Fibroblast of mammary gland (primary cell): ENCODE measurements around the gene GTF2B.

Experiments
- DNase-seq: peaks from one replicate; pipeline ENCODE4 v3.0.0-alpha.2; 2010; ENCODE audit warnings: low read depth
- H3K4me3 ChIP-seq: 2 replicates; pipeline ENCODE4 v1.5.1; 2011; ENCODE audit warnings: low read depth, mild to moderate bottlenecking, low read length, moderate library complexity; ENCODE audit not compliant: control insufficient read depth
- TF ChIP-seq, protein P1 (sequence below): conservative IDR thresholded peaks from 2 replicates; pipeline ENCODE4 v1.5.1; 2011; ENCODE audit warnings: low read depth, low read length, inconsistent platforms; ENCODE audit not compliant: control insufficient read depth, insufficient read depth

The GTF2B gene

DNA sequence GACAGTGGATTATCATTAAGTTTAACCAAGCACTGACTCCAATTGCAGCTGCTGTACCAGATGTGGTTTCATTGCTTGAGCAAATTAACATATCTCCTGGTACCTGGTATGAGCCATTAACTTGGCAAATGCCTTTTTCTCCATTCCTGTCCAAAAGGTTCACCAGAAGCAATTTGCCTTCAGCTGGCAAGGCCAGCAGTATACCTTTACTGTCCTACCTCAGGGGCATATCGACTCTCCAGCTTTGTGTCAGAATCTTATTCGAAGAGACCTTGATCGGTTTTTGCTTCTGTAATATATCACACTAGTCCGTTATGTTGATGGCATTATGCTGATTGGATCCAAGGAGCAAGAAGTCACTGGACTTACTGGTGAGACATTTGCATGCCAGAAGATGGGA lies 9.5 kb upstream of the GTF2B start:
- TF ChIP-seq, protein P1, sequence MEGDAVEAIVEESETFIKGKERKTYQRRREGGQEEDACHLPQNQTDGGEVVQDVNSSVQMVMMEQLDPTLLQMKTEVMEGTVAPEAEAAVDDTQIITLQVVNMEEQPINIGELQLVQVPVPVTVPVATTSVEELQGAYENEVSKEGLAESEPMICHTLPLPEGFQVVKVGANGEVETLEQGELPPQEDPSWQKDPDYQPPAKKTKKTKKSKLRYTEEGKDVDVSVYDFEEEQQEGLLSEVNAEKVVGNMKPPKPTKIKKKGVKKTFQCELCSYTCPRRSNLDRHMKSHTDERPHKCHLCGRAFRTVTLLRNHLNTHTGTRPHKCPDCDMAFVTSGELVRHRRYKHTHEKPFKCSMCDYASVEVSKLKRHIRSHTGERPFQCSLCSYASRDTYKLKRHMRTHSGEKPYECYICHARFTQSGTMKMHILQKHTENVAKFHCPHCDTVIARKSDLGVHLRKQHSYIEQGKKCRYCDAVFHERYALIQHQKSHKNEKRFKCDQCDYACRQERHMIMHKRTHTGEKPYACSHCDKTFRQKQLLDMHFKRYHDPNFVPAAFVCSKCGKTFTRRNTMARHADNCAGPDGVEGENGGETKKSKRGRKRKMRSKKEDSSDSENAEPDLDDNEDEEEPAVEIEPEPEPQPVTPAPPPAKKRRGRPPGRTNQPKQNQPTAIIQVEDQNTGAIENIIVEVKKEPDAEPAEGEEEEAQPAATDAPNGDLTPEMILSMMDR, result no peak
- no peak for DNase-seq
- H3K4me3 ChIP-seq, result no peak overlapping the region

DNA sequence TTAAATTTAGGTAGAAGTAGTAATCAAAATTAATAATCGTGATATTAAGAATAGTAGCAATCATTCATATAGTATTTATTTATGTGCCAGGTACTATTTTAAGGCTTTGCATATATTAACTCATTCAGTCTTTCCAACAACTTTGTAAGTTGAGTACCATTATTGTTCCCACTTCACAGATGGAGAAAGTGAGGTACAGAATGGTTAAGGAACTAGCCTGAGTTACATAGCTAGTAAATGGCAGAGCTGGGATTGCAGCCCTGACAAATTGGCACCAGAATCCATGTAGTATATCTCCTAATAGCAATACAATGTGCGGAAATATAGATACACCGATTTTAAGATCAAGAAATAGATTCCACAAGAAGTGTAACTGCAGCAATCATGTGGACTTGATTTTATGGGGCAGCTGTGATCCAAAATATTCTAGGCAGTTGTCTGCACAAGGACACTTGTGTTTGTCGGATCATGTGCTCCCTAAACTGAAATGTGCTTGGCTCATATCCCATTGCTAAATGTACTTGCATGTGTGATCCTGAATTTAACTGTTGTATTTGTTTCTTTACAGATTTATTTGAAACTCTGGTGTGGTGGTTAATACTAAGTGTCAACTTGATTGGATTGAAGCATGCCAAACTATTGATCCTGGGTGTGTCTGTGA lies 5.8 kb upstream of the GTF2B start:
- H3K4me3 ChIP-seq, result no peak overlapping the region
- no peak for DNase-seq
- TF ChIP-seq, protein P1, result no peak

DNA sequence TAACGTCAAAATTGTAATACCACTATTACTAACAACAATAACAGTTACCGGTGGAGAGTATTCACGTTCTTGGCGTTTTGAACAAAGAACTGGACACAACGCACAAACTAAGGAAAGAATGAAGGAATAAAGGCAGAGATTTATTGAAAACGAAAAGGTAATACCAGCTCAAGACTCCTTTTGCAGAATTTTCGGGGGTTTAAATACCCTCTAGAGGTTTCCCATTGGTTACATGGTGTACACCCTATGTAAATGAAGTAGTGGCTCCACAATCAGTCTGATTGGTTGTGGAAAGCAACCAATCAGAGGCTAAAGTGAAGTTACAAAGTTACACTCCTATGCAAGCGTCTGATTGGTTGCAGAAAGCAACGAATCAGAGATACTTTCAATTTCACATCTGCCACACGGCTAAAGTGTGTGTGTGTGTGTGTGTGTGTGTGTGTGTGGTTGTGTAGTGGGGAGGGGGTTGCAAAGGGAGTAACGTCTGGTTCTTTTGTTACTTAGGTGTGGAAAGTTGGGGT lies 1.1 kb upstream of the GTF2B start:
- TF ChIP-seq, protein P1, result no peak
- H3K4me3 ChIP-seq, result peak overlapping the region; percentile 92
- DNase-seq, result peak; percentile 89

DNA sequence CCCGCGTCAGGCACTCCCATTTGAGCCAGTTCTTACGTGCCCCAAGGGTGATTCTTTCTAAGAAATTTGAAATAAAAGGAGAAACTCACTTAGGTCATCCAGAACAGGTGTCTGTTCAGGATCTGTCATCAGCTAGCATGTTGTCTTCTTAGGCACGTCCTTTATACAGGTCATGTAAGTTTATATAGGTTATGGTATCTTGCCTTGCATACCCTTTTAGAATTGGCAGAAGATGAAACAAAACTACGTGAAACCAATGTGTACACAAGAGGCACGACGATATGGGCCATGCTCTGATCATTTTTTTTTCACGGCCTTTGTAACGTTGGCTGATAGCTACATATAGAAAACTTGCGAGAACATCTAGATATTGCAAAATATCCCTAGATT lies 579 bp upstream of the GTF2B start:
- DNase-seq, result peak; percentile 14
- peak overlapping the region; percentile 92 for H3K4me3 ChIP-seq
- TF ChIP-seq, protein P1, result no peak

DNA sequence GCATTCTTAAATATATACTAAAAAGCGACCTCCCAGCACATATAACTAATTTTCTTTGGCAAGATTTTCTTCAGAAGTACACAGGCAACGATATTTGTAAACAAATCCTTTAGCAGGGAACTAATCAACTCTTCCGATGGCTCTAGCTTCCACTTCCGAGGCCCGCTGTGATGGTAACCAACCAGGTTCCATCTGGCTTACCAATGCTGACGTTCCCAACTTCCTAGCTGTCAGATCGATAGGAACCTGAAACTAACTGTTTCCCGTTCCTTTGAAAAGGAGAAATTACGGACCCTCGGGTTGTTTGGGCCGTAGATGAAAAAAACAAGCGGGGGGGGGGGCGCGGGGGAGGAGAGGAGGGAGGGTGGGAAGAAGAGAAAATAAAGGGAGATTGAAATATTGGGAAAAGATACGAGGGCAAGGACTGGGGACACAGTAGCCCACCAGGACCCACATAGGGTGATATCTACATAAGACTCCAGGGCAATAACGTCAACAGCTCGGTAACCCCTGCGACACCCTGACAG lies 513 bp downstream of the GTF2B start:
- H3K4me3 ChIP-seq, result peak overlapping the region; percentile 92
- TF ChIP-seq, protein P1, result no peak
- peak; percentile 44 for DNase-seq

DNA sequence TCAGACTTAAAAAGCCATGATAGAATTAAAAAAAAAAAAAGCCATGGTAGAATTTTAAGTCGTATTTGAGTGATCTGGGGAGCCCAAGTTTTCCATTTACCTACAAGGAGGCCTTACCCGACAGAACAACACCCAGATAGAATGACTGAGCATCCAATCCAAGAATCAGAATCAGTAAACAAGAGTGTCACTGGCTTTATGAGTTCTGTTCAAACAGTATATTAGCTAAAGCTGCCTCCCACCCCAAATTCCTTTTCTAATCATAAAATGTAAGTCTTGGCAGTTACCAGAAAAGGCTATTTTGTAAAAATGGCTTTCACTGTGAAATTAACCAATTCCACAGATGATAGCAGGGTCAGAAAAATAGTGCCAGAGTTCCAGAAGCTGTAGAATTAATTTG lies 1.2 kb downstream of the GTF2B start:
- TF ChIP-seq, protein P1, result no peak
- DNase-seq, result no peak
- H3K4me3 ChIP-seq, result peak overlapping the region; percentile 92
